HG03095 (cell line): ENCODE measurements around the gene TRIM39.
A peak's percentile ranks its signal among the peaks of the same experiment; 100 is the strongest.
"Not testable (repeated sequence)": the region's sequence is repeated elsewhere in the genome, so short reads cannot be mapped to it uniquely, and the experiment has no call there.

ENCODE experiments used
- ATAC-seq: cut with Tn5 transposase; IDR thresholded peaks from one replicate; pipeline ENCODE4 v1.9.1; 2021; ENCODE audit warnings: moderate library complexity; ENCODE audit not compliant: unreplicated experiment

The TRIM39 gene

DNA sequence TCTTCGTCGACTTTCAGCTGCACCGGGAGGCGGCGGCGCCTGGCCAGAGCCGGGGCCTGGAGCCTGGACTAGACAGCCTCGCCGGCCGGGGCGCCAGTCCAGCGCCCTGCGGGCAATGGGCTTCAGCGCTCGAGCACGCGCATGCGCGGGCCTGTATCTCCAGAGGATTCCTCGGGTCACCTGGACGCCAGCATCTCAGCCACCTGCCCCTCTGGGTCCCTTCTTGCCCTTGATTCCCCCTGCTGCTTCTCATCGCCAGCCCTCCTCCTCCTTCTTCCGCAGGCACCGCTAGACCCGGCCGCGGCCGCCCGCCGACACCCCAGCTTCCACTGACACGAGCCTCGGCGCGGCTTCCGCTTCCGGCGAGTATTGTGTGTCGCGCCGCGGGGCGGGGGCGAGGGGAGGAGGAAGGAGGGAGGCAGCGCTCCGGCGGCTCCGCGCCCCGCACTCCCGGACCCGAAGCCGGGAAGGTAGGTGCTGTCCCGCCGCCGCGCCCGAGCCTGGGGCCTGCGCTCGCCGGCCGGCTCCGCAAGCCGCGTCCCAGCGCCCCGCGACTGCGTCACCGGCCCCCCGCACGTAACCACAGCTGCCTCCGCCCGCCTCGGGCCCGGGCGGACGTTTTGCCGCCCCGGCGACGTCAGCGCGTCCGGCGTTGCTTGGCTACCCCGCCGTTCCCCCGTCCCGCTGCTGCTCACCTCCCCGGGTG is at the start of gene TRIM39:
TRIM39 (plus strand) TSS at position 402 of the 706 bp plus-strand sequence. CDS start 2,391 bp downstream, outside the sequence.
- peak; percentile 60 for ATAC-seq

DNA sequence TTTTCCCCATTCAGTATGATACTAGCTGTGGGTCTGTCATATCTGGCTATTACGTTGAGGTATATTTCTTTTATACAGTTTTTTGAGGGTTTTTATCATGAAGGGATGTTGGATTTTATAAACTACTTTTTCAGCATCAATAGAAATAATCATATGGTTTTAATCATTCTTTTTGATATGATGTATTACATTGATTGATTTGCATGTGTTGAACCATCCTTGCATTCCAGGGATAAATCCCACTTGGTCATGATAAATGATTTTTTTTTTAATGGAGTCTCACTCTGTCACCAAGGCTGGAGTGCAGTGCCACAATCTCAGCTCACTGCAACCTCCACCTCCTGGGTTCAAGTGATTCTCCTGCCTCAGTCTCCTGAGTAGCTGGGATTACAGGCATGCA is 45.7 kb upstream of the TRIM39 start:
- not testable (repeated sequence) for ATAC-seq

DNA sequence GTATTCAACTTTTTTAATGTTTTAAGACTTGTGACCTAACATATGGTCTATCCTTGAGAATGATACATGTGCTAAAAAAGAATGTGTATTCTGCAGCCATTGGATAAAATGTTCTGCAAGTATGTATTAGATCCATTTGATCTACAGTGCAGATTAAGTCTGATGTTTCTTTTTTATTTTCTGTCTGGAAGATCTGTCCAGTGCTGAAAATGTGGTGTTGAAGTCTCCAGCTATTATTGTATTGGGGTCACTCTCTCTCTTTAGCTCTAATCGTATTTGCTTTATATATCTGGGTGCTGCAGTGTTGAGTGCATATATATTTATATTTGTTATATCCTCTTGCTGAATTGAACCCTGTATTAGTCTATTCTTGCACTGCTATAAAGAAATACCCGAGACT is 44.2 kb upstream of the TRIM39 start:
- ATAC-seq: no peak

DNA sequence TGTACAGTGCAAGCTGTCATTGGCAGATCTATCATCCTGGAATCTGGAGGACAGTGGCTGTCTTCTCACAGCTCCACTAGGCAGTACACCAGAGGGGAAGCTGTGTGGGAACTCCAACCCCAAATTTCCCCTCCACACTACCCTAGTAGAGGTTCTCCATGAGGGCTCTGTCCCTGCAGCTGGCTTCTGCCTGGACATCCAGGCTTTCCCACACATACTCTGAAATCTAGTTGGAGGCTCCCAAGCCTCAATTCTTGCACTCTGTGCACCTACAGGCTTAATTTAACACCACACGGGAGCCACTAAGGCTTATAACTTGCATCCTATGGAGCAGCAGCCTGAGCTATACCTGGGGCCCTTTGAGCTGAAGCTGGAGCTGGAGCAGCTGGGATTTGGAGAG is 43.0 kb upstream of the TRIM39 start:
- ATAC-seq: no peak

DNA sequence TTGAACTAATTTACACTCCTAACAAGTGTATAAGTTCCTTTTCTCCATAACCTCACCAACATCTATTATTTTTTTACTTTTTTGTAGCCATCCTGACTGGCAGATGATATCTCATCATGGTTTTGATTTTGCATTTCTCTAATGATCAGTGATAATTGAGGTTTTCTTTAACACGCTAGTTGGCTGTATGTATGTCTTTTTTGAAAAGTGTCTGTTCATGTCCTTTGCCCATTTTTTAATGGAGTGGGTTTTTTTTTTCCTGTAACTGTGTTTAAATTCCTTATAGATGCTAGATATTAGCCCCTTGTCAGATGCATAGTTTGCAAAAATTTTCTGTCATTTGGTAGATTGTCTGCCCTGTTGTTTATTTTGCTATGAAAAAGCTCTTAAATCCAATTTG is 39.6 kb upstream of the TRIM39 start:
- ATAC-seq: no peak

DNA sequence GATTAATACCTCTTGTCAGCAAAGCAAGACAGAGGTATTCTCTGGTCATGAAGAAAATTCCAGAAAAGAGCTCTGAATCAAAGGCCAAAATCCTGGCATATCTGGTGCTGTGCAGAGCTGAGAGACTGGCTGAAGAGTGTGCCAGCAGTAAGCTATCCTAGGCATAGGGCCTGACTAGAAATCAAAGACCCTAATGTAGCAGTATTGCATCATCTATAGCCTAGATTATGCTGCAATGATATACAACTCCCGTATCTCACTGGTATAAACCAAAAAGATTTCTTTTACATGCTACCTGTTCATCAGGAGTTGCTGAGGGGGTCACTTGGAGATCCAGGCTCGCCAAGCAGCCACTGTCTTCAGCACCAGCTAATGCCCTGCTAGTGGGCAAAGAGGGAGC is 30.9 kb upstream of the TRIM39 start:
- no peak for ATAC-seq

DNA sequence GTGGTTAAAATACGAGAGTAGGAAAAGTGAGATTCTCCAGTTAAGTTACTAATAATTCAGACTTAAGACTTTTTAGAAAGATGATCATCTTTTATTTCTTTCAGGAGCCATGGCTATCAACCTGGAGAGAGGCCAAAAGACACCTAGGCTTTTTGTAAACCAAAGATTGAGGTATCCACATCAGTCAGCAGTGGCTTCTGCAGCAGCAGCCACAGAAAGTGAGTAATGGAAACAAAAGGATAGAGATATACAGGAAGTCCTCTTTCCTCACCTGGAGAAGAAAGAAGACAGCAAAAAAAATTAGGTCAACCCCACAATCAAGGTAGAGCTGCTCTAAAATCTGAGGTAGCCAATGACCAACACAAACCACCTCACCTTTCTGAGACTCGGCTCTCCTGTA is 22.7 kb upstream of the TRIM39 start:
- ATAC-seq: no peak

DNA sequence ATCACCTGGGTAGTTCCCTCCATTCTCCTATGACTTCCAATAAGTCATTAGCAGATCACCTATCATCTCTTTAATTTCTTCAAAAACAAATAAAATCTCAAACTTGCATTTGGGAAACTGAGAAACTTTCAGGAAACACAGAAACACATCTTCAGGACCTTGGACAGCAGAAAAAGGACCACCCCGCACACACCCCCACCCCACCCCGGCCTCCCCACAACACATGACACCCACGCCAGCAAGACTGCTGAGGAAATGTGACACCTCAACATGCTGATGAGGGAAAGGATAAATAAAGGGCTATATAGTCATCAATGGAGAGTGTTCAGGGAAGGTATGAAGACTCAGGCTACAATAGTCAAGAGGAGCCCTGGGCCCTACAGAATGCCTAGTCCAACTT is 15.6 kb upstream of the TRIM39 start:
- ATAC-seq: no peak

DNA sequence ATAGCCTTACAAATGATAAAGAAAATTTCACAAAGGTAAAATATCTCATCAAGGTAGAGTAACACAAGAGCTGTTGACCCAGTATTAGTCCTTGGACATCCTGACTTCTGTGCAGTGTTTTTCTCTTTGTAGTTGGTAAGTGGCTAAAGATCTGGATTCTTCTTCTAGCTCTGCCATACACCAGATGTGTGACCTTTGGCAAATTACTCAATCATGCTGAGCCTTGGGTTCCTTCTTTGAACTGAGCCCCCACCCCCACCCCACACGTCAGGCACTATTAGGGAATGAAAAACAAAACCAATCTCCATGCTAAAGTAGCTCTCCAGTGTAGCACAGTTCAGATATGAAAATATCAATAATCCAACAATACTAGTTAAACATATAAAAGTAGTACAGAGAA is 15.1 kb upstream of the TRIM39 start:
- no peak for ATAC-seq

DNA sequence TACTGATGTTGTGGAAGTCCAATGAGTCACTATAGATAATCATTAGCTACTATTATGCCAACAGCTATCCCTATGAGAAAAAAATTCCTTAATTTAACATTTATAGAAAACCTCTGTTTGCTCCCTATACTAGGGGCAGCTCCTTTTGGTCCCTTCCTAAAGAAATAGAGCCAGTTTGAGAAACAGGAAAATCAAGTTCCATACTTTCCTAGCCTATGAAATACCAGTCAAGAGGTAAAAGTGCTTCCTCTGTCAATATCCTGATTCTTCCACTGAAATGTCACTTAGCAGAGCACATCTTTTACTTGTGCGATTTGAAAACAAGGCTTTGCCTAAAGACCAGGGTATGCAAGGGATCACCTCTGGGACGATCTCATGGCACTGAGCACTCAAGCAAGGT is 14.5 kb upstream of the TRIM39 start:
- ATAC-seq: no peak

DNA sequence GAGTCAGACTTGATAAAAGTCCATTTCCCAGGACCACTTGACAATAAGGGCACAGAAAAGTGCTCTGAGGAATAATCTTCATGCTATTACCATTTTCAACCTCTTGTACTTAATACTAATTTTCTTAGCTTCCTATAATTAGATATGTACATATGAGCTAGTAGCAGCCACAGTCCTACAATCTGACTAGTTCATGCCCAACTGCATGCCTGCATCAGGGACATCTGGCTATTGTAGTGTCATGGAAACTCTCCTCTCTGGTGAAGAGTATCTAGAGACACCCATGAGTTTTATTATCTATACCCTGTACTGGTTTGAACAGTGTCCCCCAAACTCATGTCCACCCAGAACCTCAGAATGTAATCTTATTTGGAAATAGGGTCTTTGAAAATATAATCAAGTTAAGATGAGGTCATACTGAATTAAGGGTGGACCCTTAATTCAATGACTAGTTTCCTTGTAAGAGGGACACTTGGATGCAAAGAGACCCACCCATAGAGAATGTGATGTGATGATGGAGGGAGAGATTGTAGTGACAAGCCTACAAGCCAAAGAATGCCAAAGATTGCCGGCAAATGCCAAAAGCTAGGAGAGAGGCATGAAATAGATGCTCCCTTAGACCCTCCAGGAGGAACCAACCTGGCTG is 13.9 kb upstream of the TRIM39 start:
- no peak for ATAC-seq

DNA sequence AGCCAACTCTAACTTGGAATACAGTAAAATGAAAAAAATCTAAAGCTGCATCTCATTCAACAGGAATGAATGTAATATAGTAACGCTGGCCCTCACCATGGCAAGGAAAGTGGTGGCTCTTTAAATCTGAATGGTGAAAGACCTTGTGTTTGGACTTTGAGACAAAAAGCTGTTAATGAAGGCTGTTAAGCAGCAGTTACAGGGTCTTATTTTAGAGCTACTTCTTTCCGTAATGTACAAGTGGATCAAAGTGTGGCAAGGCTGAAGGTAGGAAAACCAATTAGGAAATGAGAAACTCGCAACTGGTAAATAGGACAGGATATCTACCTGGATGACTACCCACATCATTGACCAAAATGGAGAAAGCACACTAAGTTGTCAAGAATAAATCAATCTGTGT is 11.6 kb upstream of the TRIM39 start:
- no peak for ATAC-seq

DNA sequence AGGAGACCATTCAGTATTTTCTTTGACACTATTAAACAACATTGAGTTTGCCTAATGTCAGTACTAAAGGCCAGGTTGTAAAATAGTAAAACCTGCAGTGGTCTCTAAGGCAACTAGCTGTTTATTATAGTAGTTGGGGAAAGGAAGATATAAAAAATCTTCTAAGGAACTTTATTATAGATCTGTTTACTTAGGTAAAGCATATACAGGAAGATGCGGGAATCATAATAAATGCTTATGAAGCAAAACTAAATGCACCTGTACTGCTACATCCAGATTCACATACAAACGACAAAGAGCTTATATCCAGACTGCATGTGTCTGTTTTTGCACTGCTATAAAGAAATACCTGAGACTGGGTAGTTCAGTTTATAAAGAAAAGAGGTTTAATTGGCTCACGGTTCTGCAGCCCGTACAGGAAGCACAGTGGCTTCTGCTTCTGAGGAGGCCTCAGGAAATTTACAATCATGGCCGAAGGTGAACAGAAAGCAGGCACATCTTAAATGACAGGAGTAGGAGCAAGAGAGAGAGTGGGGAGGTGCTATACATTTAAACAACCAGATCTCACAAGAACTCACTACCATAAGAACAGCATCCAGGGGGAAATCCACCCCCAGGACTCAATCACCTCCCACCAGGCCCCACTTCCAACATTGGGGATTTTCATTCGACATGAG is 8.7 kb upstream of the TRIM39 start:
- no peak for ATAC-seq

DNA sequence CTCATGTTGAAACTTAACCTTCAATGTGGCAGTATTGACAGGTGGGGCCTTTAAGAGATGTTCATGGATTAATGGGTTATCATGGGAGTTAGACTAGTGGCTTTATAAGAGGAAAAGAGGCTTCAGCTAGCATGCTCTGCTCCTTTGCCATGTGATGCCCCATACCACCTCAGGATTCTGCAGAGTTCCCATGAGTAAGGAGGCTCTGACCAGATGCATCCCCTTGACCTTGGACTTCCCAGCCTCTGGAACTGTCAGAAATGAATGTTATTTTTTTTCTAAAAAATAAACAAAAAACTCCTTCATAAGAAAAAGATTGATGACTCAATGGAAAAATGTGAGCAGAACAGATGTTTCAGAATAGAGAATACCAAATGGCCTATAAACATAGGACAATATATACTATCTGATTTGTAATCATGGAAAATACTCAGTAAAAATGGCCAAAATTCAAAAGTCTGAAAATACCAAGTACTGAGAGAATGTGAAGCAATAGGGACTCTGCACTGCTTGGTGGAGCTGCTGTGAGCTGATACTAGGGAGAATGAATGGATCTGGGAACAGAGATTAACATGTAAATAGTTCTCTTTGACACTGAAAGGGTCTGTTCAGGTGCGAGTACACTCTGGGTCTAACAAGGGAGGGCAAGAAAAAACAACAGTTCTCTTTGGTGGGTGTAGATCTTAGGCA is 7.4 kb upstream of the TRIM39 start:
- ATAC-seq: no peak

DNA sequence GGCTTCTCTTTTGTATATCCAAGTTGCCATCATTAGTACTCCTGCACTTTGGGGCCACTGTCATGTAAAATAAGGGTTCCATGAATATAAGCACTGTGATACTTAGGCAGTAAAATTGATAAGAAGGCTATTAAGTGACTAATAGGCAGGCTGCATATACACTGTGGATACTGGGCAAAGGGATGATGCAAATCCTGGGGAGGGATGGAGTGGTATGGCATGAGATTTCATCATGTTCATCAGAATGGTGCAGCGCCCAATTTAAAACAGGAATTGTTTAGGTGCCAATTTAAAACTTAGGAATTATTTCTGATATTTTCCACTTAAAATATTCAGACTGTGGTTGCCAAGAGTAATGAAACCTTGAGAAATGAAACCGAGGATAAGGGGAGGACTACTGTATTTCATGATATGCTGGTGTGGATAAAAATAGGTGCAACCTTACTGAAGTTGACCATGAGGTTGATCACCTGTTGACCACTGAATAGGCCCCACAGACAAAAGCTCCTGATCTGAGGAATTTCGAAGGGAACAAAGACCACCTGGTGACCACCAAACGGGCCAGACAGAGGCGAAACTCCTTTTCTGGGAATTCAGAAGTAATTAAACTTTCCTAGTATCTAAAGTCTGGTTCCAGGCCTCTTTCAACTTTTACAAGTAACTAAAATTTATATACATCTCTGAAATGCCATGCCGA is 4.9 kb upstream of the TRIM39 start:
- no peak for ATAC-seq

DNA sequence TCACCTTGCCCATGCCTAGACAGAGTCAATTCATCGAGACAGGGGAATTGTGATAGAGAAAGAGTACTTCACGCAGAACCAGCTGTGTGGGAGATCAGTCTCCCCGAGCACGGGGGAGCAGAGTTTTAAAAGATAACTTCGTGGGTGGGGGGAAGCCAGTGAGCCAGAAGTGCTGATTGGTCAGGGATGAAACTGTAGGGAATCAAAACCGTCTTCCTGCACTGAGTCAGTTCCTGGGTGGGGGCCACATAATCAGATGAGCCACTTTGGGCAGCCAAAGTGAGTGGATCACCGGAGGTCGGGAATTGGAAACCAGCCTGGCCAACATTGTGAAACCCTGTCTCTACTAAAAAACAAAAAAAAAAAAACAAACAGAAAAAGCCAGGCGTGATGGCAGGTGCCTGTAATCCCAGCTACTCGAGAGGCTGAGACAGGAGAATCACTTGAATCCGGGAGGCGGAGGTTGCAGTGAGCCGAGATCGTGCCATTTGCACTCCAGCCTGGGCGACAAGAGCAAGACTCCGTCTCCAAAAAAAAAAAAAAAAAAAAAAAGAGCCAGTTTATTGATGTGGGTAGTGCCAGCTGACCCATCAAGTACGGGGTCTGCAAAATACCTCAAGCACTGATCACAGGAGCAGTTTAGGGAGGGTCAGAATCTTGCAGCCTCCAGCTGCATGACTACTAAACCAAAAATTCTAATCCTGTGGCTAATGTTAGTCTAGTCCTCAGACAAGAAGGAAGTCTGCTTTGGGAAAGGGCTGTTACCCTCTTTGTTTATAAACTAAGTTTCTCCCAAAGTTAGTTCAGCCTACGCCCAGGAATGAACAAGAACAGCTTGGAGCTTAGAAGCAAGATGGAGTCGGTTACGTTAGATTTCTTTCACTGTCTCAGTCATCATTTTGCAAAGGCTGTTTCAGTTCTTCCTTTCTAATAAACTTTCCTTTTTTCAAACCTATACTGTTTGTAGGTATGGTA is 3.9 kb upstream of the TRIM39 start:
- ATAC-seq: no peak

DNA sequence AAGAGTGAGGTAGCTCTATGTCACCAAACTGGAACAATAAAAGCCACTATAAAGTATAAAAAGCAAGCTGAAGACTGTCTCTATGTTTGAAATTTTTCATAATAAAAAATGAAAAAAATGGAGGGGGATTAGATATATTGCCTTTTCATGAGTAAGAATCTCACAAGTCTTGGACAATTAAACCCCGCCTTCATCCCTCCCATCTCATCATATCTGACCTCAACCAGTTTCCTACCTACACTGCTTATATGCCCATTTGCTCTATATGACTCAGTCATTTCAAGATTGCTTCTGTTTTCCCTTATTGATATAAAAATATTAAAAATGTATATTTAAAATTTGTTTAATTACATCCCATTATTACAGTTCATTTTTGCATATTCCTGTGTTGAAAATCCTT is 2.9 kb upstream of the TRIM39 start:
- no peak for ATAC-seq

DNA sequence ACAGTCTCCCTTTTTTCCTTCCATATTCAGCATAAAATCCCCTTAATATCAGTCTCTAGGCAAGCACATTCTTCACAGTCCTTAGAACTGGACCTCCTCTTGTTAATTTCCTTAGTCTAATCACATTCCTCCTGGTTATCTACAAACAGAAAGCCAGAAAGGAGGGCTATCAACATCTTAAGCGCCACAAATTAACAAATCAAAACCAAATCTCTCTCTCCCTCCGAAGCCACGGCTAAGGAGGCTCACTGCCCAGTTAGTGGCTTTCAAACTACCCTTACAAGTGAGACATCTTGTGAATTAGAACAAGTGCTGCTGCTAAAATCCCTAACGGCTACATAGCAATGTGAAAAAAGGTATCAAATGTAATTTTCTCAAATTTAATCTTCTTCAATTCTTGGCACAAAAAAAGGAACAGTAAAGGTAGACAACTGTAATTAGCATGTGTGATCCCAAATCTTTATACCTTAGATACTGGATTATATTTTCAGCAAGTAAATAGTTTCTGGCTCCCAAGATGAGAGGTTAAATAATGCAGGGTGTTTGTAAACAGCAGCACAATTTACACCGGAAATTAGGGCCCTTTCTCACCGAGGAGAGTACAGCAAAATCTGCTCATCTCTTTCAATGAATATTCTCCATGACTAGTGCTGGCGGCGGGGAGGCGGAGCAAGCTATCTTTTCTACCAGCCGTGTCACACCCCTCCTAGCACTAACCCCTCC is 1.4 kb upstream of the TRIM39 start:
- peak; percentile 30 for ATAC-seq

DNA sequence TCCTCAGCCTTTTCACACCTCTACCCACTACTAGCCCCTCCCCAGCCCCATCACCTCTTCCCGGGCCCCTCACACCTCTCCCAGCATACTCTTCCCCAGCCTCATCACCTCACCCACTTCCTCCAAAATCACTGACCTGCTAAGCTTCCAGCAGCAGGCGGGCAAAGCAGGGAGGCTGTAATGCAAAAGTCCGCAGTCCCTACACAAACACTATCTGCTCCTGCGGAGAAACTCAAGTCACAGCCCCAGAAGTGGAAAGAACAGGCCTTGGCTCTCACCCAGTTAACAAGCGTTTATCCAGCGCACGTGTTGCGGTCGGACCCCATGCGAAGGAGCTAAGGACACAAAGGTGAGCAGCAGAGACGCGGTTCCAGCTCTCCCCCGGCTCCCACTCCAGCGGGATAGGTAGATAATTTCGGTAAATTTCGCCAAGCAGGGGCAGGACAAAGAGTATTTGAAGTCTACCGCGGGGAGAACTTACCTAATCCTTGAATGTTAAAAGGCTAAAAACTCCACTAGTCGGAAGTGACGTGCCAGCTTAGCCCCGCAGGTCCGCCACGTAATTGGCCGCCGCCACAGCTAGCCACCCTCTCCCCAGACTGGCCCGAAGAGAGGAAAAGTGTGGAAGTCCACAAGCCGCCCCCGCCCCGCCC is 728 bp upstream of the TRIM39 start:
- peak; percentile 36 for ATAC-seq
